GM12892 (cell line): ENCODE data around the gene SEC16A.

ENCODE experiments used
- POLR2A ChIP-seq: IDR thresholded peaks from 2 replicates; pipeline ENCODE4 v1.6.1; 2011; ENCODE audit warnings: low read depth, low read length, control low read depth
- POLR2AphosphoS5 ChIP-seq: IDR thresholded peaks from 2 replicates; pipeline ENCODE4 v1.6.1; 2011; ENCODE audit warnings: low read depth, low read length, control low read depth
- TAF1 ChIP-seq: IDR thresholded peaks from 2 replicates; pipeline ENCODE4 v1.6.1; 2011; ENCODE audit warnings: low read depth, mild to moderate bottlenecking, control low read depth, low read length, borderline replicate concordance

- TF ChIP-seq POLR2A (no peak), POLR2AphosphoS5 (no peak), TAF1 (no peak)
Observed at GRCh38 chr9:136442265-136442664, 40.6 kb downstream of the SEC16A start.
